ENCODE results near the gene SPCS2. TPM values are rescaled to one million over a fixed set of nuclear protein-coding genes. Genes with fewer than 3 reads are reported as not detected.

Gene SPCS2
- polyA plus RNA-seq, 1 experiment: 68.3 TPM

DNA sequence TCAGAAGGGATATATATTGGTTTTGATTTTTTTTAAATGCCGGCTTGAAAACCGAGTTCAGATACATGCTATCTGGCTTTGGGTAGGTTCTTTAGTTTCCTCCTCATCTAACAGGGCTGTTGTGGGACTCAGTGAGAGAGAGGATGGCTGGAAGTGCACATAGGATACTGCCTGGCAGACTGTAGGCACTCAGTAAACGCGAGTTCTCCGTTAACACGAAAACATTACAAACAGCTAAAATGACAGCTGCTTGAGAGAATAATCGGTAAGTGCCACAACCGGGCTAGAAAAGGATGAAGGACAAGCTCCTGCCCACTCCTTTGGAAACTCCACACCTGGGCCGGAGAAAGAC is 544 bp upstream of the SPCS2 start:
- Histone ChIP-seq H3K36me3 (ENCODE audit: control insufficient read depth, insufficient read depth, low read length) (0 out of 2 replicates have a peak, but pooled peaks cover 1% of the 10 kb centered on the region), H3K27me3 (ENCODE audit: control insufficient read depth, insufficient read depth, low read length) (no peaks in the 10 kb centered on the region), H3K4me3 (ENCODE audit: low read depth, low read length) (peak overlapping the region; percentile 60)
- POLR2A ChIA-PET: no interaction called here
- TF ChIP-seq, protein P1, sequence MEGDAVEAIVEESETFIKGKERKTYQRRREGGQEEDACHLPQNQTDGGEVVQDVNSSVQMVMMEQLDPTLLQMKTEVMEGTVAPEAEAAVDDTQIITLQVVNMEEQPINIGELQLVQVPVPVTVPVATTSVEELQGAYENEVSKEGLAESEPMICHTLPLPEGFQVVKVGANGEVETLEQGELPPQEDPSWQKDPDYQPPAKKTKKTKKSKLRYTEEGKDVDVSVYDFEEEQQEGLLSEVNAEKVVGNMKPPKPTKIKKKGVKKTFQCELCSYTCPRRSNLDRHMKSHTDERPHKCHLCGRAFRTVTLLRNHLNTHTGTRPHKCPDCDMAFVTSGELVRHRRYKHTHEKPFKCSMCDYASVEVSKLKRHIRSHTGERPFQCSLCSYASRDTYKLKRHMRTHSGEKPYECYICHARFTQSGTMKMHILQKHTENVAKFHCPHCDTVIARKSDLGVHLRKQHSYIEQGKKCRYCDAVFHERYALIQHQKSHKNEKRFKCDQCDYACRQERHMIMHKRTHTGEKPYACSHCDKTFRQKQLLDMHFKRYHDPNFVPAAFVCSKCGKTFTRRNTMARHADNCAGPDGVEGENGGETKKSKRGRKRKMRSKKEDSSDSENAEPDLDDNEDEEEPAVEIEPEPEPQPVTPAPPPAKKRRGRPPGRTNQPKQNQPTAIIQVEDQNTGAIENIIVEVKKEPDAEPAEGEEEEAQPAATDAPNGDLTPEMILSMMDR (IDR thresholded peaks at IDR 0.05; ENCODE audit: insufficient read depth, low read depth, low read length): no peak
- CTCF ChIA-PET: interaction anchor here (0.5 to 1.9 kb wide), 4 partner anchors 9 to 83 kb away, joined by 3 to 5 read pairs (median 3); no protein-coding TSS in a partner anchor
- DNase-seq (ENCODE audit: low read depth): no peak

DNA sequence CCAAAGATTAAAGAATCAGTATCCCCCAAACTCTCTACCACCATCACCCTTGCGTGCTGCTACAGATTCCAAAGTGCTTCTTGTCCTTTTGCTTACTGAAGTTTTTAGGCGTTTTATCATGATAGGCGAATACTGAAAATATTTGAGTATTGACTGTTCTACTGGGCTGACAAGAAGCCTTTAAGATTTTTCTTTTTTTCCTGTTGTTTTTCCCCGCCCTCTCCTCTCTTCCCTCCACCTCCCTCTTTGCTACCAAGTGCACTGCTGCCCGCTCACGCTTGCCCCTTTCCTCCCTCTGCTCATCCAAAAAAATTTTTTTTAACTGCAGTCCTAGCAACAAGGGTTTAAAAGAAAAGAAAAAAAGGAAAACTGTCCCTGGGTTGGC is 679 bp downstream of the SPCS2 start:
- TF ChIP-seq, protein P1 (IDR thresholded peaks at IDR 0.05; ENCODE audit: insufficient read depth, low read depth, low read length): no peak
- no peak for DNase-seq (ENCODE audit: low read depth)
- H3K4me3 ChIP-seq (ENCODE audit: low read depth, low read length): peak overlapping the region; percentile 60
- ChIA-PET POLR2A (no interaction called here), CTCF (interaction anchor here (1.1 to 1.9 kb wide), 2 partner anchors 82 to 299 kb away, joined by 3 to 5 read pairs; no protein-coding TSS in a partner anchor)
- H3K36me3 ChIP-seq (ENCODE audit: control insufficient read depth, insufficient read depth, low read length): 0 out of 2 replicates have a peak, but pooled peaks cover 1% of the 10 kb centered on the region
- H3K27me3 ChIP-seq (ENCODE audit: control insufficient read depth, insufficient read depth, low read length): no peaks in the 10 kb centered on the region

DNA sequence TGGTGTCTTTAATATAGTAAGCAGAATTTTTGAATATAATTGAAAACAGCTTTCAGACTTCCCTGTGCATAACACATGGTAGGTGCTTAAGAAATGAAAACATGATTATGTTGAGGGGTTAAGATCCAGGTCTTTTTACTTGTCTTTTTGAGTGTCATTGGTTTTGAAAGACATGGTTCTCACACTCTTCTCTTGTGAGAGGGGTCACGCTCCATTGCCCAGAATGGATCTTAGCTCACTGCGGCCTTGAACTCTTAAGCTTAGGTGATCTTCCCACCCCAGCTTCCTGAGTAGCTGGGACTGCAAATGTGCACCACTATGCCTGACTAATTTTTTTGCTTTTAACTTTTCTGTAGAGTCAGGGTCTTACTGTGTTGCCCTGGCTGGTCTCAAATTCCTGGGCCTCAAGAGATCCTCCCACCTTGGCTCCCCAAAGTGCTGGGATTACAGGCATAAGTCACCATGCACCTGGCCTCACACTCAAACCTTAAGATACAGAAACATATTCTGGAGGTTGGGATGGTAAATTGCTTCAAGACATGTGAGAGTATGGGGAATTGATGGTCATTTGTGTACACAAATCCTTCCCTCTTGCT is 1.4 kb downstream of the SPCS2 start:
- Histone ChIP-seq H3K36me3 (ENCODE audit: control insufficient read depth, insufficient read depth, low read length) (0 out of 2 replicates have a peak, but pooled peaks cover 1% of the 10 kb centered on the region), H3K4me3 (ENCODE audit: low read depth, low read length) (peak overlapping the region; percentile 60), H3K27me3 (ENCODE audit: control insufficient read depth, insufficient read depth, low read length) (no peaks in the 10 kb centered on the region)
- DNase-seq (ENCODE audit: low read depth): no peak
- ChIA-PET CTCF (interaction anchor here (1.9 kb wide), 1 partner anchor 81 kb away, joined by 5 read pairs; no protein-coding TSS in a partner anchor), POLR2A (no interaction called here)
- TF ChIP-seq, protein P1 (IDR thresholded peaks at IDR 0.05; ENCODE audit: insufficient read depth, low read depth, low read length): no peak

DNA sequence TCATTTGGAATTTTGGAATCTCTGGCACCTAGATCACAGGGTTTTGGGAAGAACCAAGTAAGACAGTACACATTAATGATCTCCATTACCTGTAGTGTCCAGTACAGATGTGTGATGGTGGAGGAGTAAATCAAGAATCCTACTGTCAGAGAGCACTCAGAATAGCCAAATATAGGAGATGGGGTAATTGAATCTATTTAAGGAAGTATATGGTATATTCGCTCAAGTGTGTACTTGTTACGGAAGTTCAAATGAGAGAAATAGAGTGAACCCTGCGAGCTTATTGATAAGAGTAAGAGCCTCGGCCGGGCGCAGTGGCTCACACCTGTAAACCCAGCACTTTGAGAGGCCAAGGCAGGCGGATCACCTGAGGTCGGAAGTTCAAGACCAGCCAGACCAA is 2.2 kb downstream of the SPCS2 start:
- POLR2A ChIA-PET: no interaction called here
- H3K4me3 ChIP-seq (ENCODE audit: low read depth, low read length): no peak overlapping the region
- CTCF ChIA-PET: no interaction called here
- TF ChIP-seq, protein P1 (IDR thresholded peaks at IDR 0.05; ENCODE audit: insufficient read depth, low read depth, low read length): no peak
- H3K27me3 ChIP-seq (ENCODE audit: control insufficient read depth, insufficient read depth, low read length): no peaks in the 10 kb centered on the region
- no peak for DNase-seq (ENCODE audit: low read depth)
- 0 out of 2 replicates have a peak, but pooled peaks cover 1% of the 10 kb centered on the region for H3K36me3 ChIP-seq (ENCODE audit: control insufficient read depth, insufficient read depth, low read length)

DNA sequence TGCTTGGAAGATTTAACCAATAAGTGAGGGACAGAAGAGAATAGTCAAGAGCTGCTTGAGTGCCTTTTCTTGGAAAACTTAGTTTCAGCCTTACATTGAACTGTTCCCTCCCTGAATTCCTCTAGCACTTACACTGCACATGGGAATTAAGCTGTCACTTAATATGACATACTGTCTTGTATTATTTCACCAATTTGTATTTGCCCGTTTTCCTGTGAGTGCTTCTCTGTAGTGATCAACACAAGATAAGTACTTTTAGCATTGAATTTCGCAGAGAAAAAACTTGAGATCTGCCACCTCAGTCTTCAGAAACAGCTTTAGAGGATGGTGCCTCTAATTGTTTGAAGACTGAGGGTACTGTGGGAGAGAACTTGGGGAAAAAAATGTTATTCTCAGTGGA is 3.7 kb downstream of the SPCS2 start:
- H3K36me3 ChIP-seq (ENCODE audit: control insufficient read depth, insufficient read depth, low read length): 0 out of 2 replicates have a peak, but pooled peaks cover 1% of the 10 kb centered on the region
- H3K27me3 ChIP-seq (ENCODE audit: control insufficient read depth, insufficient read depth, low read length): no peaks in the 10 kb centered on the region
- no peak for DNase-seq (ENCODE audit: low read depth)
- ChIA-PET POLR2A (no interaction called here), CTCF (no interaction called here)
- TF ChIP-seq, protein P1 (IDR thresholded peaks at IDR 0.05; ENCODE audit: insufficient read depth, low read depth, low read length): no peak
- no peak overlapping the region for H3K4me3 ChIP-seq (ENCODE audit: low read depth, low read length)

Data from BJ (cell line).